NCI-H1694 treated with DMSO at 0.1 percent for 48 hours (cell line): ENCODE measurements around the gene ZNF831.

Experiments used
- DNase-seq: peaks from one replicate; lab custom pipeline; 2025; lab: John Stamatoyannopoulos, UW

Gene ZNF831

GRCh38 chr20:59141818-59142581, 21.6 kb upstream of the ZNF831 start:
- no peak for DNase-seq

DNA sequence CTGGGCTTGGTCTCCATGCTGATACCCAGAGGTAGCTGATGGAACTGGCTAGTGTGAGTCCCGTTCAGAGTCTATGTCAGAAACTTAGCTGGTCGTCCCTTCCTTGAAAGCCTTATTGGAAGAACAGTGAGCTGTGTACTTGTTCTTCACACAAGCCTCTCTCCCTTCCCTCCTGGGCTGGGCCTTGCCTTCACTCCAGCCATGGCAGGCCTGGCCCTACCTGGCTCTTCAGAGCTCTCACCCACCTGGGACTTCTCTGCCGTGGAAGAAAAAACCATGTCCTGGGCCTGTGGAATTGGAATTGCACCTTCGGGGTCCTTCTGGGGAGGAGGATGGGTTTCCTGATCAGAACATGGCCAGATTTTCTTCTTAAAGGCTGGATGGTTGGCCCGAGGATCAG, 20.3 kb upstream of the ZNF831 start:
- no peak for DNase-seq

DNA sequence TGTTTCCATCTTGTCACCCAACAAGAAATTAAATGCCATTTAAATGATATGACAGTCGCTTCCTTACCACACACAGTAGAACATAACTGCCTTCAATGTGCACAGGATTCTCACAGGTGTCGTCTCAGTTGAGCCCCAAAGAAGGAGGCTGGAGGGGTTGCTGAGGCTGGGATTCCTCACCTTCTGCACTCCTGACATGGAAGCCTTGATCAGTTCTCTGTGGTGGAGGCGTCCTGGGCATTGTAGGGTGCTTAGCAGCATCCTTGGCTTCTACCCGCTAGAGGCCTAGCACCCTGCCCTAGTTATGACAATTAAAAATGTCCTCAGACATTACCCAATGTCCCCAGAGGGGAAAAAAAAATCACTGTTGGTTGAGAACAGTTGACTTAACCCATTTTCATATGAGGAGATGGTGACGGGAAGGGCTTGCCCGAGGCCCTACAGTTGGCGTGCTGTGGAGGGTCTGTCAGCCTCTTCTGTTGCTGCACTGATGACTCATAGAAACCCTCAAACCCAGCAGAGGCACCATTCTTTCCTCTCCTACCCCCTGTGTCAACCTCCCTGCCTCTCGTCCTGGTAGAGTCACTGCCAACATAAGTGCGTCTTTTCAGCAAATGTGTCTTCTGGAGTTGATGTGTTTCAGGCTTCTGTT, 19.3 kb upstream of the ZNF831 start:
- DNase-seq = no peak

GRCh38 chr20:59144831-59145196, 18.8 kb upstream of the ZNF831 start:
- no peak for DNase-seq

DNA sequence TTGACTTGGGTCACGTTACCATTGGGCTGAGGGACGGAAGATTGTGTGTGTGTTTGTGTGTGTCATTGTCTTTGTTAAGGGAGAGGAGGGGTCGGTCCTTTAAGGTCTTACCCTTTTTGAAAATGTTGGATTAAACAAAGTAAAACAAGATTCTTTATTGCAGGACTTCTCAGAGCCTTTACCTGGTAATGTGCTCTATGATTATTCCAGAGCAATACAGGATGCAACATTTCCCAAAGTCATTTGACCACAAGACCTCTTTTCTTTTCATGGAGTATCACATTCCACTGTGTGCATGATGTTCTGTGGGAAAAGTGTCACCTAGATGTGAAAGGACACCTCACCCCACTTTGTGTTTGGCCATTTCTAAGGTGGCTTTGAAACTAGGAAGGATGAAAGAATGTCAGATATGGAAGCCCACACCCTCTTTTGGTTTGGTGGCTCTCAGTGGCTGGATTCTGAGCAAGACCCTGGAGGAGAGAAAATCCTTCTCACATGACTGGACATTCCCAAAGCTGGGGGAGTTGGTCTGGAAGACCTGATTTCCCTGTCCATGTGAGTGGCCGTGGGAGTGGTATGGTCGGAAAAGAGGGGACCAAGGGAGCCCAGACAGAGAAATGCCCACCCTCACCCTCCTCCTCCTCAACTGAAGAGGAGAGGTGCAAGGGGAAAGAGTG, 18.2 kb upstream of the ZNF831 start:
- DNase-seq = no peak

DNA sequence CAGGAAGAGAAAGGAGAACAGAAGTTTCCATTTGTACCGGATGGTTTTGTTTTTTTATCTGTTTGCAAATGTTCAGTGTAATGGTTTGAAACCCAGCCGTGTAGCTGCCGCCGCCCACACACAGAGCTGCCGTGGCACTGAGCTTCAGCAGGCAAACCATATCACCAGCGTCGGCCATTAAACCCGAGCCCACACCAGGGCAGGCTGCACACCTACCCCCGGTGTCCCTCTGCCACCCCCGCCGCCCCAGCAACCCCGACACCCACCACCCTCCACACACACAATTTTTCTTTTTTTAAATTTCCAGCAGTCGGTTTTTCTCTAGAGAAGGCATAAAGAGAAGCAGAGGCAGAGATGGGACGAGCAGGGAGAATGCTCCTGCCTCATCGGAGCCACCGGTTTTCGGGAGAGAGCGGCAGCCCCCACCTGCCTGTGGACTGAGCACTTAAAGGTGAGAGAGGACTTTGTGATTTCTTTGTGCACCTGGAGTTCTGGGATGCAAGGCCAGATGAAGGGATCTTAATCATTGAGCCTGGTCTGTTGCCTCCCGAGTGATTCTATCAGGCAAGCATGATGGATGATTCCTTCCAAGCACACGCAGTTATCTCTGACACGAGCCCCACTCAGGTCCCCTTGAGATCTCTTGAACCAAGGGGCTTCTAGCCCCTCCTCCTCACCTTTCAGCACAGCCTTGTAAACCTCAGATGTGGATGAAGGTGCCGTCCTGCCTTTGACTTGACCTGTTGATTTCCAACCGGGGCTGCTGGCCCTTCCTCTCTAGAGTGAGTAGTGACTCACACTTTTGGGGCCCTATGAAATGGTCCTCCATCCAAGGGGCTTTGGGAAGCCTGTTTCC, 17.5 kb upstream of the ZNF831 start:
- DNase-seq = no peak

DNA sequence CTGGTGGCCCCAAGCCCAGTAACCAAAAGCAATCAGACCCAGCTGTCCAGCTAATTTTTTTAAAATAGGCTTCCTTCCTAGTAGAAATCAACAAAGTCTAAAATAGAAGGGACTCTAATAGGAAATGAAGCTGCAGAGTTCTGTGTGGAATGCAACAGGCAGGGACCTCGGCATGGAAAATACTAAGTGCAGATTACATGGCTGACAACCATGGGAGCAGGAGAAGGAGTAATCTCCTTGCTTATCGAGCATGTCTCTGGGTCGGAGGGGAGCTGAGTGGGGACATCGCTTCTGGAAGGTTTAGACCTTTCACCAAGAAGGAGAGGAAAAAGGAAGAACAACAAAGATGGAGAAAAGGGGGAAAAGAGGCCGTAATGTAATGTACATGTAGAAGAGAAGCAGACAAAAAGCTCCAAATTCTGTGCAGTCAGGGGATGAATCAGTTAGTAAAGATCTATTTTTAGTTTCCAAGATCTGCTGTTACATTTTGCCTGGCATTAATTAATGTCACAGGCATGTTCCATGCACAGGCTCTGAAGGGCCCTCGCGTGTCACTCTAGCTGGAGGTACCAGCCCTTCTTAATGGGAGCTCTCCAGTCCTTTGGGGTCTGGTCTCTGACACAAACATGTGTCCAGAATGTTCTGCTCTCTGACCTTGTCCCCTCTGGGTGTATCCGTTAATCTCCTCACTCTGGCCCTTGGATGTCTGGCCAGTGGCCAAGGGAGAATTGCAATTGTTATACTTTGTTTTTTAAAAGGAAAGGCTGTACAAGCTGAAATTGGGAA, 16.6 kb upstream of the ZNF831 start:
- no peak for DNase-seq

GRCh38 chr20:59147586-59147985, 16.0 kb upstream of the ZNF831 start:
- no peak for DNase-seq

- no peak for DNase-seq
Observed at GRCh38 chr20:59148701-59149493, 14.7 kb upstream of the ZNF831 start.

DNA sequence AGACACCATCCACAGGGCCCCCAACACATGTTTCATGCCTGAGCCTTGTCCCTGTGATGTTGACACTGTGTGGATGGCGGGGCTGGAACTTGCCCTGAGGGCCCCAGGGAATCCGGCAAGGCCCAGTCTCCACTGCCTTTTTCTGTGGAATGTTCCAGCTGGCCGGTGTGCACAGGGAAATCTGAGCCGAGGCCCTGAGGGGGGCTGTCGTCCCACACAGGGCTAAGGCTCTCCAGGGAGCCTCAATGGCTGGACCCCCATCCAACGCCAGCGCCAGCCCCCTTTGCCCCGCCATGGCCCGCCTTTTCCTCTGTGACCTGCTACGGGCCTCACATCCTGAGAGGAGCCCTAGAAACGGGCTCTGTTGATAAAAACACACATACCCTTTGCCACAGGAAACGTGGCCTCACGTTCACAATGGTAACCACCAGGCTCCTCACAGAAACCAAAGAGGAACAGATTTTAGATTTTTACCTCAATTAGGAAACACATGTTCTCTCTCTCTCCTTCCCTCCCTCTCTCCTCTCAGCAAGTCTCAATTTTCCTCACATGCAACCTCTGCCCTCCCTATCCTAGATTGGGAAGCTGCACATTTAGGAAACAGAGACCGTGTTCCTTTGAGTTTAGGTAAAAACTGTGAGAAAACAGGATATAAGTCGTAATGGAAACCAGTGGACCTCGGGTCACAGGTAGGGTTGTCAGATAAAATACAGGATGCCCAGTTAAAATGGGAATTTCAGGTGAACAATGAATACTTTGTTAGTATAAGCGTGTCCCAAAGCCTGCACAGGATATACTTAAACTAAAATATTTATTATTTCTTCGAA, 13.7 kb upstream of the ZNF831 start:
- DNase-seq = no peak

- DNase-seq = no peak
Observed at GRCh38 chr20:59150821-59151251, 12.8 kb upstream of the ZNF831 start.

GRCh38 chr20:59151391-59151790, 12.2 kb upstream of the ZNF831 start:
- DNase-seq = no peak

- DNase-seq = no peak
Observed at GRCh38 chr20:59151820-59152219, 11.8 kb upstream of the ZNF831 start.

GRCh38 chr20:59152559-59153354, 10.9 kb upstream of the ZNF831 start:
- no peak for DNase-seq

- DNase-seq = no peak
Observed at GRCh38 chr20:59153355-59153681, 10.3 kb upstream of the ZNF831 start.

GRCh38 chr20:59153832-59154231, 9.8 kb upstream of the ZNF831 start:
- DNase-seq = no peak

DNA sequence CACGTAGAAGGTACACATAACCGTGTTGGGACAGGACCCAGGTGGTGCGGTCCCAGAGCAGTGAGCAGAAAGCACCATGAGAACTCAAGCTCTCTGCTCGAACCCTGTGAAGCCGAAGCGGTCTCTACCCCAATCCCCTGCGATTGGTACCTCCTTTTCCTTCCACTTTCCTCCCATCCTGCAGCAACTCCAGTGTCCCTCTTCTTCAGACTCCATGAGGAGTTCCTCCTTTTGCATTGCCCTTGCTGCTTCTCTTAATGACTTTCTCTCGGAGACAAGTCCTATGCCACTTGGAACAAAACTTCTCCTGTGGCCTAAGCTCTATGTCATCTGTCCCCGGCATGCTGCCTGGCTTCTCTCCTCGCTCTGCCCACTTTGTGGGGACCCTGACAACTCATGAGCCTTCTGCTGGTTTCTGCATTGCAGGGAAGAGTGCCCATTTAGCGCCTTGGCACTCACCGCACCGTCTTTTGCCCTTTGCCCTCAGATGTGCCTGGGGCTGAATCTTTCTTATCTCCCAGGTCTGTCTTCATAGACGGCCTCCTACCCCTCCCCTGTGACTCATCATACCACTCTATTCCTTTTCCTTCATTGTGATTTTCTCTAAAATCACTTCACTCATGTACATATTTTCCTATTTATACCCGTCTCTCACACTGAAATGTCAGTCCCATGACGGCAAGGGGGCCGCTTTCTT, 9.2 kb upstream of the ZNF831 start:
- no peak for DNase-seq

DNA sequence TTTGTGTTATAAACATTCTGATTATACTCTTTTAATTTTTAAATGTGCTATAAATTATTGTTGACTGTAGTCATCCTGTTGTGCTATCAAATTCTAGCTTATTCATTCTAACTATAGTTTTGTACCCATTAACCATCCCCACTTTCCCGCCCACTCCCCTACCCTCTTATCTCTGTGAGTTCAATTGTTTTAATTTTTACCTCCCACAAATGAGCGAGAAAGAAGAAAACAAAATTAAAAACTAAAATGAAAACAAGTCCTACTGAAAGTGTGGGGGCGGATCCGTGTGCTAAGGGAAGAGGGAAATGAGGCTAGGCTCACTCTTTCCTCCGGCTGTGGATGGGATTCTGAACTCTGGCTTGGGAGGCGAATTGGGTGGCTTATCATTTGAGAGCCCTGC, 6.6 kb upstream of the ZNF831 start:
- no peak for DNase-seq
